Measurements from ENCODE around the gene ZNF286A.
A peak's percentile ranks its signal among the peaks of the same experiment; 100 is the strongest.
"Not testable (repeated sequence)": the region's sequence is repeated elsewhere in the genome, so short reads cannot be mapped to it uniquely, and the experiment has no call there.

Gene ZNF286A

DNA sequence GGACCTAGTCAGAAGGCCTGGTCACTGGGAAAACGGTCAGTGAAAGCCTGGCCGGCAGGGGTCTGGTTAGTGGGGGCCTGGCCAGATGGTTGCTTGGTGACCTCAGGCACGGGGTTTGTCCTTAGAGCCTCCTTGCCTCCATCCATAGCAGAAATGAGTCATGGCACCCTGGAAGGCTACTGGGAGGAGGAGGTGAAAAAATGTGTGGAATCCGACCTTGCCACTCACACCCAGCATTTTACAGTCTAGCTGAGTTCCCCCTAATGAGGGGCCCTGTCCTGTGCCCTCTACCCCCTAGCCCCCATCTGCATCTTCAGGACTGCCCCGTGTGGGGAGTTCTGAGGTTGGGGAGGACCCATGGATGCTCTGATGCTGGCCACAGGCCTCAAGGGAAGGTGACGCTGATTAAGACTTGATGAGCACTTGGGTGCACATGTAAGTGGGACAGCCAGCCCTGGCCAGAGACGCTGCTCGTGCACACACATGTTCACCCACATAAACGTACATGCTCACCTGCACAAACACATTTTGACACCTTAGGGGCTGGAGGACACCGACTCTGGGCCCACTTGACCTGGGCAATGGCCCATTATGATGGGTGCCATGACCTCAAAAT lies 33.7 kb downstream of the ZNF286A start:
- H3K9me3 Mint-ChIP-seq, H3K36me3 Mint-ChIP-seq, CTCF ChIA-PET, H3K27me3 Mint-ChIP-seq, H3K4me1 Mint-ChIP-seq, H3K27ac Mint-ChIP-seq, DNase-seq, H3K4me3 Mint-ChIP-seq: not testable (repeated sequence)

DNA sequence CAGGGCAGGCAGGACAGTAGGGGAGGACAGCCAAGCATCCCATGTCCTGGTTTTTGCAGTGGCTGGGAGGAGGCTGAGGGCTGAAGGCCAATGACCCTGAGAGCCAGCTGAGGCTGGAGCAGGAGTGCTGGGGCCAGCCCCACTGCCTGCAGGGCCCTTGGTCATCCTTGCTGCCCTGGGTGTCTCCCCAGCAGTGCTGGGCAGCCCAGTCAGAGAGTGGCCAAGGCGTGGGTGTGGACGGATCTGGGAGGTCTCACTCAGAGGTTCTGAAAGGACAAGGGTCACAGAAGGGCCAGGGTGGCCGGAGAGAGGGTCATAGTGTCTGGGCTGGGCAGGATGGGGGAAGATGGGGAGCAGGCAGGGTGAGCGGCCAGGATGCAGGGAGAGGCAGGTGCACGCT lies 37.0 kb downstream of the ZNF286A start:
- H3K9me3 Mint-ChIP-seq, H3K36me3 Mint-ChIP-seq, H3K4me1 Mint-ChIP-seq, H3K27ac Mint-ChIP-seq, DNase-seq, H3K4me3 Mint-ChIP-seq, H3K27me3 Mint-ChIP-seq, CTCF ChIA-PET: not testable (repeated sequence)

DNA sequence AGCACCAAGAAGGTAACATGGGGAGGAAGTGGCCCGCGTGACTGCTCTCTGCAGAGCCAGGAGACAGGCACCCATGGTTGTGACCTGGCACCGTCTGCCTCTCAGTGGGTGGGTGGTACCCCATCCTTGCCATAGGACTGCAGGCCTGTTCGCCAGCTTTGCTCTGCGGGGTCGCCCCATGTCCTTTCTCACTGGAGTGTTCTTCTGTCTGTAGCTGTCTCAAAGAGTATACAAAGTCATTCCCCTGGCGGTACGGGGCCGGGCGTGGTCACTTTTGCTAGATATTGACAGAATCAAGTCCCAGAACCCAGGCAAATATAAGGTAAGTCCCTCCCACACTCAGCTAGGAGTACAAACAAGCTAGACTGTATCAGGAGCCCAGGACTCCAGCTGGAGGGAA lies 38.5 kb downstream of the ZNF286A start:
- DNase-seq, result no peak
- no peaks in the 10 kb centered on the region for H3K4me1 Mint-ChIP-seq
- peaks cover 4% of the 10 kb centered on the region for H3K27me3 Mint-ChIP-seq
- no peak overlapping the region for H3K4me3 Mint-ChIP-seq
- H3K9me3 Mint-ChIP-seq, result no peaks in the 10 kb centered on the region
- CTCF ChIA-PET, result no interaction called here
- H3K36me3 Mint-ChIP-seq, result no peaks in the 10 kb centered on the region
- no peak overlapping the region for H3K27ac Mint-ChIP-seq

DNA sequence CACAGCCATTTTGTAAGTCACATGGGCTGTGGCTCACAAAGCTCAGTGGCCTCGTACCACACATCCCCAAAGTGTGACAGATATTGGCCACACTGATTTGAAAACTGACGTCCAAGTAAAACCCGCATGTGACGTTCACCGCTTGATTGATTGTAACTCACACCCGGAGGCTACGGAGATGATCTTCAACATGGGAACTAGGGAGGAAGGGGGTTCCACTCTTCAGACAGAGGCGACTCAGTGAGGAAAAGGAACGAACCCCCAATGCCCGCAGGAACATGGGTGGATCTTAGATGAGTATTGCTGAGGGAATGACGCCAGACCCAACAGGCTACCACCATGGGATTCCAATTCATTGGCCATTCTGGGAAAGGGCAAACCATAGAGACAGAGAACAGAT lies 39.7 kb downstream of the ZNF286A start:
- H3K4me3 Mint-ChIP-seq, H3K27me3 Mint-ChIP-seq, CTCF ChIA-PET: not testable (repeated sequence)

DNA sequence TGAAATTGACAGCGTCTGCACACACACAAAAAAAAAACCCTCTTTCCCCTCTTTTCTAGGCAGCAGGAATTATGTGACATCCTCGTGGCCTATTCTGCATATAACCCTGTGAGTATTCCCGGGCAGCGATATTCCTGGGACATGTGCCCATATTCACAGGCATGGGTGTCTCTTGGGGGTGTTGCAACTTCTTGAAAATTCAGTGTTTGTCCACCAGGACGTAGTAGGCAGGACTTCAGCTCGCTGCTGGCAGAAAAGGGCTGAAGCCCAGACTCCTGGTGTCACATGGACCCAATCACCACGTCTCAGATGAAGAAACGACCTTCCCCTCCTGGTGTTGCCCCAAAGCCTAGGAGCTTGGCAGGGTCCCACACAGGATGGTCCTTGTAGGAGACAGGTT lies 40.5 kb downstream of the ZNF286A start:
- CTCF ChIA-PET, H3K4me3 Mint-ChIP-seq, H3K27me3 Mint-ChIP-seq: not testable (repeated sequence)

More for the DNA sequence above, 39.7 kb downstream of the ZNF286A start:
- H3K4me1 Mint-ChIP-seq, H3K27ac Mint-ChIP-seq, H3K9me3 Mint-ChIP-seq, H3K36me3 Mint-ChIP-seq, DNase-seq: not testable (repeated sequence)

GRCh38 chr17:15740570-15741120 lies 41.1 kb downstream of the ZNF286A start:
- no peaks in the 10 kb centered on the region for H3K9me3 Mint-ChIP-seq
- no peak overlapping the region for H3K4me3 Mint-ChIP-seq
- no peak overlapping the region for H3K27ac Mint-ChIP-seq
- H3K4me1 Mint-ChIP-seq, result no peaks in the 10 kb centered on the region
- H3K27me3 Mint-ChIP-seq, result peaks cover 14% of the 10 kb centered on the region
- CTCF ChIA-PET, result no interaction called here
- DNase-seq, result no peak
- H3K36me3 Mint-ChIP-seq, result no peaks in the 10 kb centered on the region

More for the DNA sequence above, 40.5 kb downstream of the ZNF286A start:
- H3K27ac Mint-ChIP-seq, H3K9me3 Mint-ChIP-seq, H3K4me1 Mint-ChIP-seq, H3K36me3 Mint-ChIP-seq, DNase-seq: not testable (repeated sequence)

GRCh38 chr17:15741624-15742023 lies 42.1 kb downstream of the ZNF286A start:
- Mint-ChIP-seq H3K27me3 (peaks cover 16% of the 10 kb centered on the region), H3K4me1 (no peaks in the 10 kb centered on the region), H3K36me3 (no peaks in the 10 kb centered on the region), H3K27ac (no peak overlapping the region), H3K4me3 (no peak overlapping the region), H3K9me3 (no peaks in the 10 kb centered on the region)
- DNase-seq, result no peak
- CTCF ChIA-PET, result no interaction called here

- no peak for DNase-seq
- H3K27ac Mint-ChIP-seq, result no peak overlapping the region
- no peak overlapping the region for H3K4me3 Mint-ChIP-seq
- H3K36me3 Mint-ChIP-seq, result no peaks in the 10 kb centered on the region
- H3K4me1 Mint-ChIP-seq, result no peaks in the 10 kb centered on the region
- H3K9me3 Mint-ChIP-seq, result no peaks in the 10 kb centered on the region
- CTCF ChIA-PET, result no interaction called here
- H3K27me3 Mint-ChIP-seq, result peaks cover 21% of the 10 kb centered on the region
Observed at GRCh38 chr17:15742051-15742795, 42.7 kb downstream of the ZNF286A start.

DNA sequence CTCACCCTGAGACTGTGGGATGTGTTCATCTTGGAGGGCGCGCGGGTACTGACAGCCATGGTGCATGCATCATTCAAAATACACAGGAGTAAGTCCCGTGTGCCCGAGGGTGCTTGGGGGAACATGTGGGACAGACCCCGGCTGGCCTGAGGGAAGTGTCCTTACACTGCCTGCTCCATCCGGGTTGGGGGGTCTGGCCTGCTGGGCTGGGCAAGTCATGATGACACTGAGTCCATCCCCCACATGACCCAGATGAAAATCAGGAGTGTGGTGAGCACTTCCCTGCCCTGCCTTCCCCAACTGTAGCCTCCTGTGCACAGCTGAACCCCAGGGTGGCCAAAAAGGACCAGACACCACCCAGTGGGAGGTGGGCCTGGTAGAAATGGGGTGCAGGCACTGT lies 43.4 kb downstream of the ZNF286A start:
- peaks cover 25% of the 10 kb centered on the region for H3K27me3 Mint-ChIP-seq
- no peak overlapping the region for H3K27ac Mint-ChIP-seq
- H3K9me3 Mint-ChIP-seq, result no peaks in the 10 kb centered on the region
- no peak for DNase-seq
- CTCF ChIA-PET, result no interaction called here
- H3K36me3 Mint-ChIP-seq, result no peaks in the 10 kb centered on the region
- no peaks in the 10 kb centered on the region for H3K4me1 Mint-ChIP-seq
- H3K4me3 Mint-ChIP-seq, result no peak overlapping the region

GRCh38 chr17:15744074-15744676 lies 44.6 kb downstream of the ZNF286A start:
- H3K4me3 Mint-ChIP-seq, result no peak overlapping the region
- H3K27me3 Mint-ChIP-seq, result peaks cover 29% of the 10 kb centered on the region
- no peaks in the 10 kb centered on the region for H3K36me3 Mint-ChIP-seq
- DNase-seq, result no peak
- CTCF ChIA-PET, result no interaction called here
- H3K4me1 Mint-ChIP-seq, result no peaks in the 10 kb centered on the region
- H3K27ac Mint-ChIP-seq, result peak overlapping the region; percentile 52
- H3K9me3 Mint-ChIP-seq, result no peaks in the 10 kb centered on the region

DNA sequence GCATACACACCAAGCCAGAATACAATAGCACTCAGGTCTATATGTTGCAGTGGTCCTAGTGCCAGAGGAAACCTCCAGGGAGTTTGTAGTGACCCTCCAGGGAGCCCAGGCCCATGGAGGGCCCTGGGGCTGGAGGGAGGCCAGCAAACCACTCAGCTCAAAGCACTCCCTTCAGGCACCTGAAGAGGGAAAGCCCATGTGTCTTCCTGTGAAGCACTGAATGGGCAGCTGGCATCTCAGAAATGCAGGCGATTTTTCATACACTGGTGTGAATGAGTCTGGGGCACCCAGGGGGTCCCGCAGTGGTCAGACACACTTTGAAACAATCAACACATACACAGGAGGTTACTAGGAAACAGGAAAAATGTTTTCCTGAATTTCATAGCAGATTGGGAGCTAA lies 45.3 kb downstream of the ZNF286A start:
- Mint-ChIP-seq H3K27me3 (peaks cover 24% of the 10 kb centered on the region), H3K4me1 (no peaks in the 10 kb centered on the region), H3K9me3 (no peaks in the 10 kb centered on the region), H3K36me3 (no peaks in the 10 kb centered on the region), H3K27ac (no peak overlapping the region), H3K4me3 (no peak overlapping the region)
- no peak for DNase-seq
- CTCF ChIA-PET, result no interaction called here

GRCh38 chr17:15749403-15749802 lies 49.9 kb downstream of the ZNF286A start:
- H3K4me1 Mint-ChIP-seq, CTCF ChIA-PET, H3K36me3 Mint-ChIP-seq, DNase-seq, H3K27ac Mint-ChIP-seq, H3K4me3 Mint-ChIP-seq, H3K9me3 Mint-ChIP-seq: not testable (repeated sequence)
- peaks cover 24% of the 10 kb centered on the region for H3K27me3 Mint-ChIP-seq

- H3K4me1 Mint-ChIP-seq, CTCF ChIA-PET, H3K27me3 Mint-ChIP-seq, DNase-seq, H3K9me3 Mint-ChIP-seq, H3K27ac Mint-ChIP-seq, H3K36me3 Mint-ChIP-seq, H3K4me3 Mint-ChIP-seq: not testable (repeated sequence)
Observed at GRCh38 chr17:15768865-15769533, 69.4 kb downstream of the ZNF286A start.

Data from activated naive CD4-positive, alpha-beta T cell treated with anti-CD3 and anti-CD28 coated beads, Interleukin-2, amount 10 ng/mL, durations not matched to agents 7 days and 5 days (primary cell).